Panc1 (cell line): ENCODE measurements around the gene LZTS3.

Experiments used
- POLR2AphosphoS5 ChIP-seq: IDR thresholded peaks from 2 replicates; pipeline ENCODE4 v1.6.1; 2012; ENCODE audit warnings: mild to moderate bottlenecking, low read depth, low read length, moderate library complexity
- TCF7L2 ChIP-seq: IDR thresholded peaks from 2 replicates; pipeline ENCODE4 v1.6.1; 2011; ENCODE audit warnings: mild to moderate bottlenecking, low read depth, low read length, inconsistent platforms
- TF ChIP-seq, protein P1 (sequence below): fragments of 450-650 bp; IDR thresholded peaks from 2 replicates; pipeline ENCODE4 v1.5.1; 2017; ENCODE audit warnings: mild to moderate bottlenecking
- TF ChIP-seq, protein P2 (sequence below), 2 experiments: IDR thresholded peaks; 2 replicates each; pipeline ENCODE4 v1.6.1; 2011 to 2012; ENCODE audit warnings: low read depth in 2 of 2, control low read depth in 1 of 2, low read length in 1 of 2, mild to moderate bottlenecking in 1 of 2, moderate library complexity in 1 of 2; ENCODE audit not compliant: insufficient read depth in 1 of 2

DNA sequence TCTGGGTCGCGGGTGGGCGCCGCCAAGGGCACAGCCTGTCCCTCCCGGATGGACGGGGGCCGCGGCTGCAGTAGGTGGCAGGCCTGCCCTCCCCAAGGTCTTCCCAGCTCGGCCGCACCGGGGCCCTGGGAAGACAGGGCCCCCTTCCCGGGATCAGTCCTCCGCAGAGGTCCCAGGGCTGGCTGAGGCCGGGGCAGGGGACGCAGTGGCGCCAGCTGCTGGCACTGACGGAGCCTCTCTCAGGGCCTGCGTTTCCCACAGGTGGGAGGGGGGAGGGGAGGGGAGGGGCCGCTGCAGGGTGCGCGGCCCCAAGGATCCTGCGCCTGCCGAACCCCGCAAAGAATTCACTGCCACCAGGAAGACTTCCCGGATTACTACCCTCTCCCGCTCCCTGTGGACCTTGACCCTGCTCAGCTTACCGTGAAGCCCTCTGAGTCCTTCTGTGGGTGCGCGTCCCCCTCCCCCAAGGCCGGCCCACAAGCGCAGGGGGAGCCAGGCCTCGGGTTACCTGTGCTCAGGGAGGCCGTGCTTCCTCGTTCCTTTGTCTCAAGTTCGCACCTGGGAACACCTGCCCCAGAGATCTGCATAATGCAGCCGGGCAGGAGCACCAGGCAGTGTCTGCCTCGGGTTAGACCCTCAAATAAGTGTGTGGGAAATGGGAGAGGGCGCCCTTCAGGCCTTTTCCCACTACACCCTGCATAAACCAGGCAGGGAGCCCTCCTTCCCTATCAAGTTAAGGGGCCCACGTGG is 5.1 kb downstream of the LZTS3 start:
- TF ChIP-seq, protein P1, sequence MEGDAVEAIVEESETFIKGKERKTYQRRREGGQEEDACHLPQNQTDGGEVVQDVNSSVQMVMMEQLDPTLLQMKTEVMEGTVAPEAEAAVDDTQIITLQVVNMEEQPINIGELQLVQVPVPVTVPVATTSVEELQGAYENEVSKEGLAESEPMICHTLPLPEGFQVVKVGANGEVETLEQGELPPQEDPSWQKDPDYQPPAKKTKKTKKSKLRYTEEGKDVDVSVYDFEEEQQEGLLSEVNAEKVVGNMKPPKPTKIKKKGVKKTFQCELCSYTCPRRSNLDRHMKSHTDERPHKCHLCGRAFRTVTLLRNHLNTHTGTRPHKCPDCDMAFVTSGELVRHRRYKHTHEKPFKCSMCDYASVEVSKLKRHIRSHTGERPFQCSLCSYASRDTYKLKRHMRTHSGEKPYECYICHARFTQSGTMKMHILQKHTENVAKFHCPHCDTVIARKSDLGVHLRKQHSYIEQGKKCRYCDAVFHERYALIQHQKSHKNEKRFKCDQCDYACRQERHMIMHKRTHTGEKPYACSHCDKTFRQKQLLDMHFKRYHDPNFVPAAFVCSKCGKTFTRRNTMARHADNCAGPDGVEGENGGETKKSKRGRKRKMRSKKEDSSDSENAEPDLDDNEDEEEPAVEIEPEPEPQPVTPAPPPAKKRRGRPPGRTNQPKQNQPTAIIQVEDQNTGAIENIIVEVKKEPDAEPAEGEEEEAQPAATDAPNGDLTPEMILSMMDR, result no peak; the same call in 1 of the 2 replicates
- TF ChIP-seq POLR2AphosphoS5 (no peak), TCF7L2 (no peak)
- TF ChIP-seq, protein P2, sequence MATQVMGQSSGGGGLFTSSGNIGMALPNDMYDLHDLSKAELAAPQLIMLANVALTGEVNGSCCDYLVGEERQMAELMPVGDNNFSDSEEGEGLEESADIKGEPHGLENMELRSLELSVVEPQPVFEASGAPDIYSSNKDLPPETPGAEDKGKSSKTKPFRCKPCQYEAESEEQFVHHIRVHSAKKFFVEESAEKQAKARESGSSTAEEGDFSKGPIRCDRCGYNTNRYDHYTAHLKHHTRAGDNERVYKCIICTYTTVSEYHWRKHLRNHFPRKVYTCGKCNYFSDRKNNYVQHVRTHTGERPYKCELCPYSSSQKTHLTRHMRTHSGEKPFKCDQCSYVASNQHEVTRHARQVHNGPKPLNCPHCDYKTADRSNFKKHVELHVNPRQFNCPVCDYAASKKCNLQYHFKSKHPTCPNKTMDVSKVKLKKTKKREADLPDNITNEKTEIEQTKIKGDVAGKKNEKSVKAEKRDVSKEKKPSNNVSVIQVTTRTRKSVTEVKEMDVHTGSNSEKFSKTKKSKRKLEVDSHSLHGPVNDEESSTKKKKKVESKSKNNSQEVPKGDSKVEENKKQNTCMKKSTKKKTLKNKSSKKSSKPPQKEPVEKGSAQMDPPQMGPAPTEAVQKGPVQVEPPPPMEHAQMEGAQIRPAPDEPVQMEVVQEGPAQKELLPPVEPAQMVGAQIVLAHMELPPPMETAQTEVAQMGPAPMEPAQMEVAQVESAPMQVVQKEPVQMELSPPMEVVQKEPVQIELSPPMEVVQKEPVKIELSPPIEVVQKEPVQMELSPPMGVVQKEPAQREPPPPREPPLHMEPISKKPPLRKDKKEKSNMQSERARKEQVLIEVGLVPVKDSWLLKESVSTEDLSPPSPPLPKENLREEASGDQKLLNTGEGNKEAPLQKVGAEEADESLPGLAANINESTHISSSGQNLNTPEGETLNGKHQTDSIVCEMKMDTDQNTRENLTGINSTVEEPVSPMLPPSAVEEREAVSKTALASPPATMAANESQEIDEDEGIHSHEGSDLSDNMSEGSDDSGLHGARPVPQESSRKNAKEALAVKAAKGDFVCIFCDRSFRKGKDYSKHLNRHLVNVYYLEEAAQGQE (IDR thresholded peaks at IDR 0.05; ENCODE audit: insufficient read depth in 1 of 2, low read depth in 2 of 2, low read length in 1 of 2), result no peak
